GM23248 (cell line): Measurements from ENCODE around the gene GPX3.

ENCODE experiments used
- EZH2 ChIP-seq: fragments of 200-600 bp; sonication (generic); IDR thresholded peaks from 2 replicates; pipeline ENCODE4 v1.6.1; 2018; ENCODE audit warnings: antibody characterized with exemption, mild to moderate bottlenecking; ENCODE audit not compliant: insufficient read depth, poor library complexity, severe bottlenecking
- EZH2phosphoT487 ChIP-seq: fragments of 200-600 bp; sonication (generic); IDR thresholded peaks from 2 replicates; pipeline ENCODE4 v1.6.1; 2018; ENCODE audit warnings: antibody characterized with exemption, moderate library complexity, mild to moderate bottlenecking, low read depth; ENCODE audit not compliant: insufficient read depth

GRCh38 chr5:151033217-151033934 is 13.0 kb downstream of the GPX3 start:
- no peak for TF ChIP-seq EZH2
- TF ChIP-seq EZH2phosphoT487, result no peak
